Hematopoietic multipotent progenitor cell treated with erythropoietin and hydrocortisone succinate and interleukin-3 and kit ligand, for 4 days (in vitro differentiated cells): ENCODE results near the gene SEZ6L2.
"Not testable (repeated sequence)": the region's sequence is repeated elsewhere in the genome, so short reads cannot be mapped to it uniquely, and the experiment has no call there.

Experiments
- DNase-seq: peaks from one replicate; pipeline ENCODE4 v3.0.0-alpha.2; 2015

SEZ6L2 gene

GRCh38 chr16:29881050-29881449, 18.3 kb downstream of the SEZ6L2 start:
- DNase-seq, result no peak

- DNase-seq, result no peak
Observed at GRCh38 chr16:29878172-29878571, 21.2 kb downstream of the SEZ6L2 start.

GRCh38 chr16:29877266-29877961, 21.9 kb downstream of the SEZ6L2 start:
- DNase-seq, result peak; percentile 93

DNA sequence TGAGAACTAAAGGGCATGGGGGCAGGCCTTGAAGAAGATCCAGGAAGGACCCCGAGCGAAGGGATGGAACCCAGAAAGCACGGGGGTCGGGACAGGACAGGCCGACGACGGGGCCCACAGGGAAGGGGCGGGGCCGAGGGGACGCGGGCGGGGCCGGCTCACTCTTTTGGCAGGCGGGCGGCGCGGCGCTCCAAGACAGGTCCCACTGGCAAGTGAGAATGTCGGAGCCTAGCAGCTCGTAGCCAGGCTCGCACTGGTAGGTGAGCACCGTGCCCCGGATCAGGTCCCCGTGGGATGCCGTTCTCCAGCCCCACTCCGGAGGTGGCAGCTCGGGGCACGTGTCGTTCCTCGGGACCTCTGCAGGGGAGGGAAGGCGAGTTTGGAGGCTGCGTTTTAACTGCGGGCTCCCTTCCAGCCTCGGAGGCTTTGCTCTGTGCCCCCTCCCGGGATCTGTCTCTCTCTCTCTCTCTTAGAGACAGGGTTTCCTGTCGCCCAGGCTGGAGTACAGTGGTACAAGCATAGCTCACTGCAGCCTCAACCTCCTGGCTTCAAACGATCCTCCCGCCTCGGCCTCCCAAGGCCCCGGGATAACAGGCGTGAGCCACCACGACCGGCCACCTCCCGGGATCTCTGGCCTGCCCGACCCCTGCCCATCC, 22.6 kb downstream of the SEZ6L2 start:
- peak; percentile 25 for DNase-seq

- DNase-seq, result peak; percentile 24
Observed at GRCh38 chr16:29876217-29876593, 23.1 kb downstream of the SEZ6L2 start.

DNA sequence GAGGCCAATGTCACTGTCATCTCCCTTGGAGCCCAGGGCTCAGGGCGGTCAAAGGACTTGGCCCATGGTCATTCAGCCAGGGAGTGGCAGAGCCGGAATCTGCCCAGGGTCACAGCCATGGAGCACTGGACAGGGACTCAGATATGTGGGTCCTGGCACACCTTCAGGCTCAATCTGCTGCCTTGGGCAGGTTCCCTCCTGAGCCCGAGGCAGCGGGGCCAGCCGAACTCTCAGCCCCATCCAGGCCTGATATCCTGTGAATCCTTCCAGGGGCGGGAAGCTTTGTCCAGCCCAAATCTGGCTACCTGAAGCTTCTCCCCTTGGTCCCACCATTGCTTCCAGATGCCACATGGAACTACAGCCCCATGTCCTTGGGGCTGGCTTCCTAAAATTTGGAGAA, 24.1 kb downstream of the SEZ6L2 start:
- DNase-seq, result no peak

GRCh38 chr16:29873319-29873718, 26.0 kb downstream of the SEZ6L2 start:
- no peak for DNase-seq

- no peak for DNase-seq
Observed at GRCh38 chr16:29871822-29872546, 27.4 kb downstream of the SEZ6L2 start.

GRCh38 chr16:29869067-29869466, 30.3 kb downstream of the SEZ6L2 start:
- DNase-seq, result not testable (repeated sequence)

GRCh38 chr16:29868396-29869009, 30.8 kb downstream of the SEZ6L2 start:
- DNase-seq, result peak; percentile 33

- DNase-seq, result no peak
Observed at GRCh38 chr16:29864205-29864604, 35.1 kb downstream of the SEZ6L2 start.

DNA sequence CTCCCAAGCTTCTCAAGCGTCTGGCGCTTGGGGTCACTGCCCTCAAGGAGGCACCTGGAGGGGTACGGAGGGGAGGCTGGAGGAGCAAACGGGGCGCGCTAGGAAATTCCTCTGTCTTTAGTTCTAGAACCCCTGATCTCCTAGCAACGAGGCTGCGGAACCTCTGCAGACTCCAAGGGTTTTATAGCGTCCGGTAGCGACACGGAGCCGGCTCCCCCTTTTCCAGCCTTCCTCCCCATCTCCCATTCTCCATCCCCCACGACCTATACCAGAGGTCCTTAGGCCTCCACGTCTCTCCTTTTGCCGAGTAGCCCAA, 35.7 kb downstream of the SEZ6L2 start:
- no peak for DNase-seq

DNA sequence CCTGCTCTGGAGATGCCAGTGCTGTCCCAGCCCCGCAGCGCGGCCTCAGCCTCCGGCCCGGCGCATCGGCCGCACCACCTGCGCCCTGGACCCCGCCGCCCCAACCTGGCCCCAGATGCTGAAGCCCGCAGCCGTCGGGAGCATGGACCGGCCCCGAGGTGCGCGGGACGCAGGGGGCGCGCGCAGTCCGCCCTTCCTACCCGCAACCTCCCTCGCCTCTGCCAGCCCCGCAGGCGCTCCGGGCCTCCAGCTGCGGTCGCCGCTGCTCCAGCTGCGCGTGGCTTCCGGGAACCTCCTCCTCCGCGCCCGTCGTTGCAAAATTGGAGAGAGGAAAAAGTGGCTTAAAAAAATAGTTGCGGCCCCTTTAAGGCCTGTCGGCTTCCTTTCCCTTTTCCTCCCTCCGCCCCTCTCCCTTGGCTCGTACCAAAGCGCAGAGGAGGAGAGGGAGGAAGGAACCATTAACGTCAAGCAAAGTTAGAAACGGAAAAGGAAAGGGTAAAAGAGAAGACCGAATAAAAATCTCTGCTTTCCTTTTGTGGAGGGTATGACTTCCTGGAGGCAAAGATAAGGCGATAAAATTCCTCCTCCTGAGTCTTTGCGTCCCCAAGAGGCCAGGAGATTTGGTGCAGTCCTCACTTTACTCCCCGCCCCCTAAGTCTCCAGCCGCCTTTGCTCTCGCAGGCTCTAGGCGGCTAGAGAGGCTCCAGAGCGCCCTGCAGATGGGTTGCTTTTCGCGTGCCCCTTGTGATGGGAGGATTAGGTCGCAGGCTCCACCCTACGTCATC, 36.3 kb downstream of the SEZ6L2 start, which contains the start of gene CDIPT:
CDIPT (minus strand) TSS at position 343 of the 785 bp plus-strand sequence. CDS start 369 bp downstream, outside the sequence.
- peak; percentile 99 for DNase-seq

- peak; percentile 44 for DNase-seq
Observed at GRCh38 chr16:29862383-29862883, 36.9 kb downstream of the SEZ6L2 start.

DNA sequence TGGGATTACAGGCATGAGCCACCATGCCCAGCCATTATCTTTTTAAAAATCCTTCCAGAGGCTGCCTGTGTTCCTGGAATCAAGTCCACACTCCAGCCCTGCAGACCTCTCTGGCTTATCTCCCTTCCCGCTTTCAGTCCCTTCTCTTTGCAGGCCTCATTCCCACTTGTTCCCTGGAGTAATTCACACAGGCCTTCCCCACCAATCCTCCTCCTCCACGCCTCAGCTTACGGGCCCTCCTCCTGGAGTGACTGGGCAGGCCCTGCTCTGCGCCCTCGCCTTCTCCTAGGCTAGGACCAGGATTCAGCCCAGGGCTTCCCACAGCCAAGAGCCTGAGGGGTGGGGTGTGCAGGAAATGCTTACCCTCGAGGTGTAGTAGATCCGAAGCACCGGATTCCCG, 39.1 kb downstream of the SEZ6L2 start:
- no peak for DNase-seq

GRCh38 chr16:29858974-29859373, 40.4 kb downstream of the SEZ6L2 start:
- DNase-seq, result no peak

DNA sequence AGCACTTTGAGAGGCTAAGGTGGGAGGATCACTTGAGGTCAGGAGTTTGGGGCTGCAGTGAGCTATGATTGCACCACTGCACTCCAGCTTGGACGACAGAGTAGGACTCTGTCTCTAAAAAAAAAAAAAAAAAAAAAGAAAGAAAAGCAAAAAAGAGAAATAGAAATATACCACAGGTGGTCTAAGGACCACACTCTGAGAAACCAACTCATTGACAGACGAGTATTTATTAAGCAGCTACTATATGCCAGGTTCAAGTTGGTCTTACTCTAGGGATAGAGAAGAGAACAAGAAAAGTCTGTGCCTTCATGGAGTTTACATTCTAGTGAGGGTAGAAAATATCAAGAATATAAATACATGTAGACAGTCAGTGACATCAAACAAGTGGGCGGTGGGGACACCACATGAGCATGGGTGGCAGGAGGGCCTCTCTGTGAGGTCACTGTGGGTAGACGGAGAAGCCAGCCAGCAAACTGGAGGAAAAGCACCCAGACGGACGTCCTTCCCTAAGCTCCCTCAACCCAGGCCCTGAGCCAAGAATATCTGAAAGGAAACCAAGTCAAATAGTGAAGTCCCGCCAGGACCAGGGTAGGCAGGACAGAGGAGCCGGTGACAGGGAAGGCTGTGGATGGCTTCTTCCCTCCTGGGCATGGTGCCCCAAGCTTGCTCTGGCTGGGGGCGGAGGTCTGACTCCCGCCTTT, 41.1 kb downstream of the SEZ6L2 start:
- DNase-seq, result no peak

DNA sequence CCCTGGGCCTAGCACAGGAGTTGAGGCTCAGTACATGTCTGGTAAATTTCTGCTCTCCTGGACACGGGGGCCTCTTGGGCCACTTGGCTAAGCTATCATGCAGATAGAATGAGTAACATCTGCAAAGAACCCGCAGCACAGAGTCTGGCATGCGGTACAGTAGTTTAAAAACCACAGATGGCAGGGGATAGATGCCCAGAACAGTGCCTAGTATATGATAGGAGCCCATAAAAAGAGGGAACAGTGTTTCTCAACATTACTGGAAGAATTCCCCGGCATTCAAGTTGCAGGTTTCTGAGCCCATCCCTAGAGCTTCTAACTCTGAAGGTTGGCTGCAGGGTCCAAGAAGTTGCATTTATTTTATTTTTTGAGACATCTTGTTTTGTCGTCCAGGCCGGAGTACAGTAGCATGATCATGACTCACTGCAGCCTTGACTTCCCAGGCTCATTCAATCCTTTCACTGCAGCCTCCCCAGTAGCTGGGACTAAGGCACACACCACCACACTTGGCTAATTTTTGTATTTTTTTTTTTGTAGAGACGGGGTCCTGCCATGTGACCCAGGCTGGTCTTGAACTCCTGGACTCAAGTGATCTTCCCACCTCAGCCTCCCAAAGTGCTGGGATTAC, 42.1 kb downstream of the SEZ6L2 start:
- peak; percentile 17 for DNase-seq

- no peak for DNase-seq
Observed at GRCh38 chr16:29854520-29855100, 44.7 kb downstream of the SEZ6L2 start.

- no peak for DNase-seq
Observed at GRCh38 chr16:29852654-29853053, 46.7 kb downstream of the SEZ6L2 start.

DNA sequence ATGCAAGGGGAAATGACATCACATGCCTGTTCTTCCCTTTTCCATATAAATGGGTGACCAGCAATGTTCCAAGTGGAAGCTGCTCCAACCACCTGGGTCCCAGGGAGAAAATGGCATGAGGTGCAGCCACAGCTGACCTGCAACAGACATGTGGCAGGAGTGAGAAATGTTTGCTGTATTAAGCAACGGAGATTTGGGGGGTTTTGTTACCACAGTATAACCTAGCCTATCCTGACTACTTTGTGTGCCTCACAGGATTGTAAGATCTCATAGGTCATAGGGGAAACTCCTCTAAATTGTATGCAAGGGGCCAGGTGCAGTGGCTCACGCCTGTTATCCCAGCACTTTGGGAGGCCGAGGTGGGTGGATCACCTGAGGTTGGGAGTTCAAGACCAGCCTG, 48.4 kb downstream of the SEZ6L2 start:
- DNase-seq, result no peak
